ENCODE data around the gene CHDH.

CHDH gene

GRCh38 chr3:53824795-53825194 lies 21.4 kb downstream of the CHDH start:
- no peak for DNase-seq (ENCODE audit: low read depth in 3 of 3)

GRCh38 chr3:53823956-53824657 lies 22.1 kb downstream of the CHDH start:
- no peak for DNase-seq (ENCODE audit: low read depth in 3 of 3)

- DNase-seq (ENCODE audit: low read depth in 3 of 3): no peak
Observed at GRCh38 chr3:53823026-53823955, 22.9 kb downstream of the CHDH start.

GRCh38 chr3:53822331-53822741 lies 23.9 kb downstream of the CHDH start:
- no peak for DNase-seq (ENCODE audit: low read depth in 3 of 3)

- no peak for DNase-seq (ENCODE audit: low read depth in 3 of 3)
Observed at GRCh38 chr3:53821631-53822121, 24.5 kb downstream of the CHDH start.

- DNase-seq (ENCODE audit: low read depth in 3 of 3): no peak
Observed at GRCh38 chr3:53820756-53821580, 25.3 kb downstream of the CHDH start.

GRCh38 chr3:53820084-53820483 lies 26.1 kb downstream of the CHDH start:
- no peak for DNase-seq (ENCODE audit: low read depth in 3 of 3)

- no peak for DNase-seq (ENCODE audit: low read depth in 3 of 3)
Observed at GRCh38 chr3:53819163-53819868, 26.9 kb downstream of the CHDH start.

- no peak for DNase-seq (ENCODE audit: low read depth in 3 of 3)
Observed at GRCh38 chr3:53818221-53819162, 27.7 kb downstream of the CHDH start.

- DNase-seq (ENCODE audit: low read depth in 3 of 3): no peak
Observed at GRCh38 chr3:53817809-53818208, 28.4 kb downstream of the CHDH start.

- no peak for DNase-seq (ENCODE audit: low read depth in 3 of 3)
Observed at GRCh38 chr3:53817211-53817610, 29.0 kb downstream of the CHDH start.

GRCh38 chr3:53816425-53816824 lies 29.8 kb downstream of the CHDH start:
- no peak for DNase-seq (ENCODE audit: low read depth in 3 of 3)

GRCh38 chr3:53815651-53816050 lies 30.6 kb downstream of the CHDH start:
- no peak for DNase-seq (ENCODE audit: low read depth in 3 of 3)

GRCh38 chr3:53815067-53815466 lies 31.2 kb downstream of the CHDH start:
- DNase-seq (ENCODE audit: low read depth in 3 of 3): no peak

GRCh38 chr3:53813876-53814275 lies 32.3 kb downstream of the CHDH start:
- DNase-seq (ENCODE audit: low read depth in 3 of 3): no peak

GRCh38 chr3:53813229-53813628 lies 33.0 kb downstream of the CHDH start:
- no peak for DNase-seq (ENCODE audit: low read depth in 3 of 3)

GRCh38 chr3:53812434-53812833 lies 33.8 kb downstream of the CHDH start:
- DNase-seq (ENCODE audit: low read depth in 3 of 3): no peak

GRCh38 chr3:53811143-53811927 lies 34.9 kb downstream of the CHDH start:
- DNase-seq (ENCODE audit: low read depth in 3 of 3): no peak

- no peak for DNase-seq (ENCODE audit: low read depth in 3 of 3)
Observed at GRCh38 chr3:53809764-53810400, 36.3 kb downstream of the CHDH start.

Measured in stimulated activated CD4-positive, alpha-beta T cell treated with anti-CD3 and anti-CD28 coated beads, TNF-alpha, amount 100 ng/mL, for 24 hours (primary cell).